ENCODE results near the gene UNC5CL. TPM values are rescaled to one million over a fixed set of nuclear protein-coding genes. Genes with fewer than 3 reads are reported as not detected.
"Not testable (repeated sequence)": the region's sequence is repeated elsewhere in the genome, so short reads cannot be mapped to it uniquely, and the experiment has no call there.

The UNC5CL gene
- polyA plus RNA-seq, 5 donors: 3.2 to 12.2 (median 5.5) TPM

- DNase-seq: no peak
These were observed 1.3 kb upstream of the UNC5CL start for GRCh38 chr6:41040101-41040939.

- no peak for DNase-seq
These were observed 816 bp downstream of the UNC5CL start for GRCh38 chr6:41038205-41038604.

DNA sequence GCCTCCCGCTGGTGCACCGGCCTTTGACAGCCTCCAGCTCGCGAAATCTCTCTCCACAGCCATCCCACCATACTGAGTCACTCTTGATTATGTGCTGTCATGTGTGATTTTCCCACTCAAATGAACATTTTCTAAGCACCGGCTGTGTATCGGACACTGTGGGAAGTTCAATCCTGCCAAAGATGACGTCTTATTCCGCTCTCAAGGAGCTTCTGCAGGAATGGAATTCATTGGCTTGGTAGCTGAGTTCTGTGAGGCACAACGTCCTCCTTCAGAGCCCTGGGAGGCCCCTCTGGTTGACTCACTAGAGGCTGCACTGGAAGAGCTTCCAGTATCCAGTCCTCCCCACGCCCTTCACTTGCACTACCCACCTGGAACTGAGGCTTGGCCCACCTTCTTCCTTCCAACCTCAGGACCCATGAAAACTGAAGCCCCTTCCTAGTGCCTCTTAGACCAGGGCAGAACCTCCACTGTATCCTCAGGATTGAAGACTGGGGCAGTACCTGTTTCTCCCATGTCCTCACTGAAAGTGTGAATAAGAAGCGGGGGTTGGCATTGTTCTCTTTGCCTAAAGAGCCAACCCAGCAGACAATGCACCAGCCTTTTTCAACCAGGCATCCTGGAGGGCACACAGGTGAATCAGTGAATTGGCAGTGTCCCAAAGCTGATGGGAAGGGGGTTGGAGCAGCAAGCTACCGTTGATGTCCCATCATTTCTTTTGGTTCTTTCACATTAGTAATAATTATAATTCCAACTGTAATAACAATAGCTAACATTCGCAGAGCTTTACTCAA is 1.7 kb downstream of the UNC5CL start:
- DNase-seq: no peak

- DNase-seq: no peak
These were observed 2.4 kb downstream of the UNC5CL start for GRCh38 chr6:41036601-41037000.

DNA sequence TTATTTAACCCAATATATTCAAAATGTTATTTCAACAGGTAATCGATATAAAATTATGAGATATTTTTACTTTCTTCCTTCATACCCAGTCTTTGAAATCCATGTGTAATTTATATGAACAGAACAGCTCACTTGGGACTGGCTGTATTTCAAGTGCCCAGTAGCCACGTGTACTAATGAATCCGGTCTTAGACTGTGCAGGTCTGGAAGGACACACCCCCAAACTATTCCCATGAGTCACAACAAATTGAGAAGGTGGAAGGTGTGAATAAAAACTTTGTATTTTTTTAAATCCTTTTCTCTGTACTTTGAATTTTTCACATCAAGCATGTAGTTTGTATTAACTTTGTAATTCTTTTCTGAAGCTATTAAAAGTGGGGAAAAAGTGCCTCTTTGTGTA is 2.8 kb downstream of the UNC5CL start:
- no peak for DNase-seq

GRCh38 chr6:41033776-41034175 is 5.2 kb downstream of the UNC5CL start:
- DNase-seq: no peak

DNA sequence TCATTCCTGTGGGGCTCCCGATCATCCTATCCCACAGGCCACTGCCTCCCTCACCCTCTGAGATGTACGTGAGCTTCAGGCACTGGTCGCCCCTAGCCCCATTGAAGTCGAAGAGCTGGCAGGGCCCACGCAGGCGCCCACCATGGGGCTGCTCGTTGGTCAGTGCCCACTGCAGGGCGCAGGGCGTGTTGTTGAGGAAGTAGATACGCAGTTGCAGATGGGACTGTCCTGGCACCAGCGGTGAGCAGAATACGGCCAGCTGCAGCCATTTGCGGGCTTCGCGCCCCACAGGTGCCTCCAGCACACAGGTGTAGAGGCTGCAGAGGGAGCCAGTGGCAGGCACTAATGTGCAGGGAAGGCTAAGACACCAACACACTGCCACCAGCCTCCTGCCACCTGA is 6.2 kb downstream of the UNC5CL start:
- no peak for DNase-seq

DNA sequence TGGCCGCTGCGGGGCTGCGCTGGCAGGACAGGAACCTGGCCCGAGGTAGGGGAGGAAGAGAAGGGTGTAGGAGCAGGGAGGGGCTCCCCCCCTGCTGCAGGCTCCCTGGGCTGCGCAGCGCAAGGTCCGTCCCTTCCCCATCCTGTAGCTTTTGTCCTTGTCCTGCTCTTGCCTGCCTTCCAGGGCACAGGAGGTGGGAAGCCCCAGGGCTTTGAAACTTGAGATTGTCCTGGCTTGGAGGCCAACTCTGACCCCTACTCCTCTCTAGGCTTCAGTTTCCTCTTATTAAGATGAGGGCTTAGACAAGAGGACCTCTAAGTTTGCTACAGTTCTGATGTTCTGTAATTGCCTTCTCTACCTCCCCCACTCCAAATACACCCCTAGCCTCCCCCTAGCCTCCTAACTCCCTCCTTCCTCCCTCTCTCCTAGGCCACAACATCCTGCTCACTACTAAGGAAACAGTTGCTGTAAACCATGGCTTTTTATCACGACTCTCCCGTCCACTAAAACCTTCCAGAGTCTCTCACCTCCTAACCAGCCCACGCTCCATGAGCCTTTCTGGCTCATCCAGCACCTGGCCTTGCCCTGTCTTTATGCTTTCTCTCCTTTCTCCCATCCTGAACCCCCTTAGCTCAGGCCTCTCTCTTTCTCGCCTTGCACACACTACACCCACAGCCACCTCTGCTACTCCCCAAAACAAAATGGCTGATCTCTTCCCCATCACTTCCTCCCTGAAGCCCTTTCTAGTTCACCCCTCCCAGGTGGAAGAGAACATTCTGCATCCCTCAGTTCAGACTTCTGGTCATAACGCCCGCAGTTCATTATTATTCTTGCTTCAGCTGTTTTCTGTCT is 10.2 kb downstream of the UNC5CL start:
- DNase-seq: no peak

DNA sequence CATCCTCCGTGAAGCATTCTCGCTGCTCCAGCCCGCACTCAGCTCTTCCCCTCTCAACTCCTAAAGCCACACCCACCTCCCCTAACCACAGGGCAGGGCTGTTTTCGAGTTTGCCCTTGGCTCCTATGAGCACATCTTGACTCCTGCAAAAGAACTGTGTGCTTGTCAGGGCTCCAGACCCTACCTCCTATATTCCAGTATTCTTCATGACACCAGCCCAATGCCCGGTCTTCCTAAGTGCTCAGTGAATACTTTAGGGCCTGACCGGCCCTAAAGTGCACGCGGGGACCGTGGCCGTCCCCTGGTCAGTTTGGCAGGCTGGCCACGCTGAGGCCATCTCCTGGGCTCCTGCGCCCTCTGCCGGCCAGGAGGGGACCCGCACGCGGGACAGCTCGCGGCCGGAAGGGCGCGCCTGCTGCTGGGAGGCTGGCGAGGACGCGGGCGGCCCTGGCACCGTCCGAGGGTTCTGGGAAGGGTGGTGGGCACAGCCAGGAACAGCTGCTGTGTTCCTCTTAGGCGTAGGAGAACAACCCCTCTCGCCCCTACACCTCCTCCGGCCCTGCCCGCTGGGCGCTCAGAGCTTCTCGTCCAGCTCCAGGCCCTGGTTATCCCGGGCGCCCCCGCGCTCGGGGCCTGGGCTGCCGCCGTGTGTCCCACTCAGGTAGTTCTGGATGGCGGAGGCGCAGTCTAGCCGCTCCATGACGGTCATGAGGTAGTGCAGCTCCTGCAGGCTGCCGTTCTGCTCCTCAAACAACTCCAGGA is 11.0 kb downstream of the UNC5CL start:
- DNase-seq: peak; percentile 86

GRCh38 chr6:41027241-41027640 is 11.8 kb downstream of the UNC5CL start:
- DNase-seq: no peak

GRCh38 chr6:41025966-41026530 is 13.0 kb downstream of the UNC5CL start:
- no peak for DNase-seq

- no peak for DNase-seq
These were observed 15.9 kb downstream of the UNC5CL start for GRCh38 chr6:41023114-41023513.

DNA sequence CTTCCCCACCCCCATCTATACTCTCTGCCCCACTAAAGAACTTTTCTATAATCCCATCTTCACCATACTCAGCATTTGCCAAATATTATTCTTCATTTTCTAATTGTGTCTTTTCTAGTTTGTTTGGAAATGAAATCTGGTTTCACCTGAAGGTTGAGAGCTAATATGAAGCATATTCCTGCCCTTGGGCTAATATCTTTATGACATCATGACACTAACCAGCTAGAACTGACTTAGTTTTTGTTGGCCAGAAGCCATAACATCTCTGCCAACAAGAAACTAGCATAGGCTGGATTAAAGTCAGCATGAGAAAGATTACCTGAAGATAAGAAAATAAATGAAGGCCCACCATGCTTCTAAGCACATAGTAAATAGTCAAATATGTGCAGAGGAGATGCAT is 16.7 kb downstream of the UNC5CL start:
- DNase-seq: no peak

GRCh38 chr6:41021832-41022231 is 17.2 kb downstream of the UNC5CL start:
- DNase-seq: no peak

GRCh38 chr6:41017663-41018062 is 21.4 kb downstream of the UNC5CL start:
- DNase-seq: no peak

DNA sequence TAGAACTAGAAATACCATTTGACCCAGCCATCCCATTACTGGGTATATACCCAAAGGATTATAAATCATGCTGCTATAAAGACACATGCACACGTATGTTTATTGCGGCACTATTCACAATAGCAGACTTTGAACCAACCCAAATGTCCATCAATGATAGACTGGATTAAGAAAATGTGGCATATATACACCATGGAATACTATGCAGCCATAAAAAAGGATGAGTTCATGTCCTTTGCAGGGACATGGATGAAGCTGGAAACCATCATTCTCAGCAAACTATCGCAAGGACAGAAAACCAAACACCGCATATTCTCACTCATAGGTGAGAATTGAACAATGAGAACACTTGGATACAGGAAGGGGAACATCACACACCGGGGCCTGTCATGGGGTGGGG is 23.2 kb downstream of the UNC5CL start:
- not testable (repeated sequence) for DNase-seq

DNA sequence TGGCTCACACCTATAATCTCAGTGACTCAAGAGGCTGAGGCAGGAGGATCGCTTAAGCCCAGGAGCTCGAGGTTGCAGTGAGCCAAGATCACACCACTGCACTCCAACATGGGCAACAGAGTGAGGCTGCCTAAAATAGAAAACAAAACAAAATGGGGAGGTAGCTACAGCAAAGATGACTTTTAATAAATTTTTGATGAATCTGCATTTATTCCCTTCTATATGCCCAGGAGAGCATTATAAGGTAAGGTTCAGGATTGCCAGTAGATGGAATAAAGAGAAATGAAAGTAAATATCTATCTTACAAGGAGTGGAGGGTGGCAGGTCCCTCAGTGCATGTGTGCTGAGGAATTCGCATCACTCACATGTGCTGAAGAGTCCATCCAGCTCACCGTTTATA is 24.2 kb downstream of the UNC5CL start:
- no peak for DNase-seq

DNA sequence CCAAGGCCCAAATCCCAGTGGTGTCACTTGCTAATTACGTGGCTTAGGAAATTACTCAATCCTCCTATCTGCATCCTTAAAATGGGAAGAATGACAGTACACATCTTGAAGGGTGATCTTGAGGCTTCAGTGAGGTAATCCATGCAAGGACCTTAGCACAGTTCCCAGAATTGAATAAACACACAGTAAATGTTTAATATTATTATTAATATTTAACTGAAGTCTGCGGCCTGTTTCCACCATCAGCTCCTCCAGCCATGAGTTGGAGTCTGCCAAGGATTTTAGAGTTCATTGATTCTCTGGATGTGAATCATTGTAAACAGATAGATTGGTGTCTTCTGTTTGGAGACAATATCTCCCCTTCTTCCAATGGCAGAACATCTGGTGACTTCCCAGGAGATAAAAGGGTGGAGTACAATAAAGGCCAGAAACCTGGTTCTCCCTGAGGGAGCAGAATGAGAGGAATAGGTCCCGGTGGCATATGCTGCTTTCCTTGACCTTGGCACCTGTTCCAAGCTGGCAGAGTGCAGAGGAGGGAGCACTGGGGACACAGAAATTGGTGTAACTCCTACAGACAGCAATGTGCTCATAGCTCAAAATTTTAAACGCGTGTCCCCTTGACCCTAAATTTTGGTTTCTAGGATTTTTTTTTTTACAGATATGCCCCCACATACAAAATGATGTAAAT is 25.4 kb downstream of the UNC5CL start:
- no peak for DNase-seq

DNA sequence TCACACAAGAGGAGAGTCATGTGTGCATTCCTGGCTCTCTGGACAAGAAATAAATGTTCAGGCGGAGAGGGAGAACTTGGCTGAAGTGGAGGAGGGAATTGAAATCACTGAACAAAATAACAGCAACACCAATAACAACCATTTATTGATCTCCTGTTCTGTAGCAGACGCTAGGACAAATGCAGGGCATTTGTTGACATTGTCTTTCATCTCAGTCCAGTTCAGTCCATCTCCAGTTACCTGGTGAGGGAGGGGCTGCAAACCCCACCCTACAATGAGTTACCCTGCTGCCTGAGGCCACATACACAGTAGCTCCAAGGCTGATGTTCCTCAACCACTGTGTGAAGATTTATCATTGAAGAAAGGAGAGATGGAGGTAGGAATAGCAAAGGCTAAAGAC is 27.3 kb downstream of the UNC5CL start:
- DNase-seq: no peak

DNA sequence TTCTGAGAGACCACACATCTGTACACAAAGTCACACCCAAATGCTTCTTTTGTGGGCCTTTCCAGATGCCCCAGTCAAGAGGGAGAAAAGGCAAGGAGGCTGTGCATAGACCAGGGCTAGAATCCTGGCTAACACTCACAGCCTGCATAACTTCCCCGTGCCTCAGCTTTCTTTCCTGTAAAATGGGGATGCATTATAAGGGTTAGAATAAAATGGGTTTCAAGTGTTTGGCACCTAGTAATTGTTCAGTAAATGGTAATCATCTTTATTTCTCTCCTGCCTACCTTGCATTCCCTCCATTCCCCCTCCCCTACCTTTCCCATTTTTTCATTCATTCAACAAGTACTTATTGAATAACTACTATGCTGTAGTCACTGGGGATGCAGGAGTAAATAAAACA is 29.4 kb downstream of the UNC5CL start:
- DNase-seq: no peak

All from right lung (tissue), 5 donors.